C4-2B (cell line): ENCODE data around the gene COBL.
A peak's percentile ranks its signal among the peaks of the same experiment; 100 is the strongest.

Experiments used
- H3K27ac ChIP-seq: fragments of 450-650 bp; 2 replicates; pipeline ENCODE4 v1.5.1; 2017
- ZFX ChIP-seq: fragments of 450-650 bp; IDR thresholded peaks from 2 replicates; pipeline ENCODE4 v1.6.1; 2017
- TF ChIP-seq, protein P1 (sequence below): fragments of 450-650 bp; conservative IDR thresholded peaks from 2 replicates; pipeline ENCODE4 v1.5.1; 2017; ENCODE audit warnings: mild to moderate bottlenecking

Gene COBL

DNA sequence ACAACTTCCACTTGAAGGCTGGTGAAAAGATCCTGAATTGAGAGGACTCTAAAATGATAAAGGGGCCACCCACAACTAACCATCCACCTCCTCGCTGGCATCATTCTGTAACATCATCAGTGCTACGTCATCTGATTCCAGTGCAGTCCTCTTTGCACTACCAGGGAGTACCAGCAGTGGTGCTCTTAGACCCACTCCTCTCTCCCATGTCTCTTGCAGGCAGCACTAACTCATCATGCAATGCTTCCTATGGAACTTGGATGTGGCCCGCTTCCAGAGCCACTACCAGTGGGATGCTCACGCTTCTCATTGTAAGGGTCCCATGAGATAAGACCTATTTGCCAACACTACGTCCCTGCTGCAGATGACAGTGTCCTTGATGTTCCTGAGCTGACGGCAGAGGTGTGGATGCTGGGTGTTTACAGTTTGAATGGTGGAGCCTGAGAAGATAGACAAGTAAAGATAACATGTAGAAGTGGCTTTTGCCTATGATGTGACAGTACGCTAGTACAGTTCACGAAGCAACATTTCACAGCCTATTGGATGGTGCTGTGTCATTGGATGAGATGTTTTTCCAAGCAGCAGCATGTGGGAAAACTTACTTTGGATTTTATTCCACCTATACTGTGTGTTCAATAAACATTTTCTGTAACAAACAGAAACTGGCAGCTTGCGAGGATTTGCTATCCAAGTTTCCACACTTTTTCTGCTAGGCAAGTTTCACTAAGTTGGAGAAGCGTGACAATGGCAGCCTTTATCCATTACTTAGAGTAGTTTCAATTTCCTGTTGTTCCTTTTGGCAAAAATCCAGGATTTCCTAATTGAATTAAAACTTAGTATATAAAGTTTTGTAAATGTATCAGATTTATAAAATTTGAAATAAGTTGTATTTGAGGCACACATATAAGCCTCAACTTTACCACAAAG lies 35.8 kb upstream of the COBL start:
- peak overlapping the region; percentile 86; the same call in 1 of the 2 replicates for H3K27ac ChIP-seq
- no peak for TF ChIP-seq ZFX
- TF ChIP-seq, protein P1, sequence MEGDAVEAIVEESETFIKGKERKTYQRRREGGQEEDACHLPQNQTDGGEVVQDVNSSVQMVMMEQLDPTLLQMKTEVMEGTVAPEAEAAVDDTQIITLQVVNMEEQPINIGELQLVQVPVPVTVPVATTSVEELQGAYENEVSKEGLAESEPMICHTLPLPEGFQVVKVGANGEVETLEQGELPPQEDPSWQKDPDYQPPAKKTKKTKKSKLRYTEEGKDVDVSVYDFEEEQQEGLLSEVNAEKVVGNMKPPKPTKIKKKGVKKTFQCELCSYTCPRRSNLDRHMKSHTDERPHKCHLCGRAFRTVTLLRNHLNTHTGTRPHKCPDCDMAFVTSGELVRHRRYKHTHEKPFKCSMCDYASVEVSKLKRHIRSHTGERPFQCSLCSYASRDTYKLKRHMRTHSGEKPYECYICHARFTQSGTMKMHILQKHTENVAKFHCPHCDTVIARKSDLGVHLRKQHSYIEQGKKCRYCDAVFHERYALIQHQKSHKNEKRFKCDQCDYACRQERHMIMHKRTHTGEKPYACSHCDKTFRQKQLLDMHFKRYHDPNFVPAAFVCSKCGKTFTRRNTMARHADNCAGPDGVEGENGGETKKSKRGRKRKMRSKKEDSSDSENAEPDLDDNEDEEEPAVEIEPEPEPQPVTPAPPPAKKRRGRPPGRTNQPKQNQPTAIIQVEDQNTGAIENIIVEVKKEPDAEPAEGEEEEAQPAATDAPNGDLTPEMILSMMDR, result no peak; the same call in 1 of the 2 replicates

DNA sequence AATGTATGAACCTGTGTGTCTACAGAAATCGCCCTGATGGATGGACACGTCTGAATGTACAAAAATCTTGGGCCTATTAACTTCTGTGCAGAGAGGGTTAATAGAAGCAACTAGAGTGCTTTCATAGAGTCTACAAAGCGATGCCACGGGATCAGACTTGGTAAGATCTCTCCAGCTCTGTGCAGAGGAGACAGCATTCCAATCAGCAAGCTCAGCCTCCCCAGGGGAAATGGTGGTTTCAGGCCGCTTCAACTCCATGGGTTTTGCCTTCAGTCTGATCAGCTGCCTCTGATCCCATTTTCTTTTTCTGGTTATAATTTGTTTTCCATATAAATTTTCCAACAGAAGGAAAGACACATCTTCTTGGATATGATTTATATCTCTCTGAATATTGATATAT lies 35.1 kb upstream of the COBL start:
- peak overlapping the region; percentile 86 for H3K27ac ChIP-seq
- TF ChIP-seq, protein P1, result no peak
- TF ChIP-seq ZFX, result no peak

- peak overlapping the region; percentile 86 for H3K27ac ChIP-seq
- no peak for TF ChIP-seq ZFX
- TF ChIP-seq, protein P1, result no peak
Measured at GRCh38 chr7:51350546-51350896, 33.9 kb upstream of the COBL start.

DNA sequence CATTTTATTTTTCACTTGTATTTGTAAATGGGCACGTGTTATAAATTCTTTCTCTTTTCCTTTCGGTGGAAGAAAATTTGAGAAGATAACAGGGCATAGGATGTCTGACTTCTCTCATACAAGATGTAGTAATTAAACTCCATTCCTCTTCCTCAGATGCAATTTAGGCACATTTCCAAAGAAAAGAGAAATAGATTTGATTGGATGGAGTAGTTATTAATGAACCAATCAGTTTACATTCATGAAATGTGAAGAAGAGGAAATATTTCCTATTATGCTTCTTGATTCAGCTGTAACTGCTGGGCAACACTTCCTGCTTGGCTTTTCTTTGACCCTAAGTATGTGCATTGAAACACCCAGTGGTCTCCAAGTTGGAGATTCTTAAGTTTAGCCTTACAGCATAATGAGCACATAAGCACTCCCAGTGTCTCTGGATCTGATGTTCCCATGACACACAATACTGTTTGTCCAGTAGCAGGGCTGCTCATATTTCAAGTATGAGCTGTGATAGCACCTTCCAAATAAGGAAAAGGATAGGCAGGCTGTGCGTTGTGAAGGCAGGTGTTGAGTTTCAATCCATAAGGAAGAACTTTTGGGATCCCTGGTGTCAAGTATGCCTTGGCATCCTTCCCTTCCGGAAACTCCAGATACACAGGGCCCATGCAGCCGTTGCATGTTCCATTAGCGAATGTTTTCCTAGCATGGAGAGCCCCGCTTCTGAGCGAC lies 33.4 kb upstream of the COBL start:
- H3K27ac ChIP-seq, result peak overlapping the region; percentile 86
- TF ChIP-seq, protein P1, result no peak
- TF ChIP-seq ZFX, result no peak

GRCh38 chr7:51346126-51346525 lies 29.5 kb upstream of the COBL start:
- no peak overlapping the region for H3K27ac ChIP-seq
- TF ChIP-seq, protein P1, result no peak
- TF ChIP-seq ZFX, result no peak

DNA sequence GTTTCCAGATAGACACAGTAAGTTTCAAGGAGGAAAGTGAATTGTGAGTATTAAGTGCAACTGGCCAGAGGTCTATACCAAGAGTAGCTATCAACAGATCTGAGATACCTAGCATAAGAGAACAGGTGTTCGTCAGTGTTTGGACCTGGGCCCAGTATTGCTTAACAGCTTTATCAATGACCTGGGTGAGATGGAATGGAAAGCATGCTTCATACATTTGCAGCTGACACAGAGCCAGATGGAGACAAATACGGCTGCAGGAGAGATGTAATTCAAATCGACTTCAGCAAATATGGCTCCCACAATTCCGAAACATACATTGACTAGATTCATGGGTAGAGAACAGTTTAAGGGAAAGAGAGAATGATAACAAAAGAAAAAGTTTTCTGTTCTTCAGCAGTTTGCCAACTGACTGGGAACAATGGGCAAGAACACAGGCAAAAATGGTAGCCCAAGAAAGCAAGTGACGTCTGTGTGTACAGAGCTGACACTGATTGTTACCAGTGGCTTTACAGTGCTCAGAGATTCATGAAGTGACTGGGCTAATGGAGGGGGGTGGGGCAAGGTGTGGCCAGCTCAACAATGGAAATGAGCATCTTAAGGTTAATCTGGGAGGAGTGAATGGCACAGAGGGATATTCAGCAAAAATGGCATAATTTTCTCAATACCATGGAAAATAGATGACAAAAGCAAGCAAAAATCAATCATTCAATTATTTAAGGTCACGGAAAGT lies 28.0 kb upstream of the COBL start:
- no peak for TF ChIP-seq ZFX

GRCh38 chr7:51340936-51341335 lies 24.3 kb upstream of the COBL start:
- no peak for TF ChIP-seq ZFX
- TF ChIP-seq, protein P1, result no peak
- peak overlapping the region; percentile 55 for H3K27ac ChIP-seq

More for the DNA sequence above, 28.0 kb upstream of the COBL start:
- no peak overlapping the region for H3K27ac ChIP-seq
